Kasumi-1 (cell line): Measurements from ENCODE around the gene FGFR3.
"Not testable (repeated sequence)": the region's sequence is repeated elsewhere in the genome, so short reads cannot be mapped to it uniquely, and the experiment has no call there.

Source experiments
- DNase-seq, 2 experiments: peaks; one replicate each; lab custom pipeline; 2025; lab: John Stamatoyannopoulos, UW

FGFR3 gene

DNA sequence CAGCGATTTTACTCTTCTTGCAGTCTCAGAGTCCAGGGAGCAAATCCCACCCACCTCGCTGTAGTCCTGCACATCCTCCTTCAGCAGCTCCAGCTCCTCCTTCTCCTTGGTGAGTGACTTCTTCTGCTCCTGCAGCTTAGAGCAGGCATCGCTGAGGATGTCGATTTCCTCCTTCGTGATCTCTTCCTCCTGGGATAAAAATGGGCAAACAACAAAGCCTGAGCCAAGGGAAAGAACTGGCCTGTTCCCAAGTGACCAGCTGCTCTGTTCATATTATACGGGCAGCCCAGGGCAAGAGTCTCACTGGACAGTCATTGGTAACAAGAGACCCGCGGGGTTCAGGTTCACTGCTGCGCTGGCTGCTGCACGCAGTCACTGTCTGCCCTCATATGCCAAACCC is 26.2 kb downstream of the FGFR3 start:
- no peak for DNase-seq

DNA sequence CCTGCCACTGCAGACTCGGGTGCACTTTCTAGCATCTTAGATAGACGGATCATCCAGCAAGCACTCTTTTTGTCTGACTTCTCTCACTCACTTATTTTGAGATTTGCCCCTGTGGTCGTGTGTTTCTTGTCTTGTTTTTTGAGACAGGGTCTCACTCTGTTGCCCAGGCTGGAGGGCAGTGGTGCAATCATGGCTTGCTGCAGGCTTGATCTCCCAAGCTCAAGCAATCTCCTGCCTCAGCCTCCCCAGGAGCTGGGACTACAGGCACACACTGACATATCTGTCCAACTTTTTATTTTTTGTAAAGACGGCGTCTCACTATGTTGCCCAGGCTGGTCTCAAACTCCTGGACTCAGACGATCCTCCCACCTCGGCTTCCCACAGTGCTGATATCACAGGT is 26.7 kb downstream of the FGFR3 start:
- DNase-seq, result no peak

DNA sequence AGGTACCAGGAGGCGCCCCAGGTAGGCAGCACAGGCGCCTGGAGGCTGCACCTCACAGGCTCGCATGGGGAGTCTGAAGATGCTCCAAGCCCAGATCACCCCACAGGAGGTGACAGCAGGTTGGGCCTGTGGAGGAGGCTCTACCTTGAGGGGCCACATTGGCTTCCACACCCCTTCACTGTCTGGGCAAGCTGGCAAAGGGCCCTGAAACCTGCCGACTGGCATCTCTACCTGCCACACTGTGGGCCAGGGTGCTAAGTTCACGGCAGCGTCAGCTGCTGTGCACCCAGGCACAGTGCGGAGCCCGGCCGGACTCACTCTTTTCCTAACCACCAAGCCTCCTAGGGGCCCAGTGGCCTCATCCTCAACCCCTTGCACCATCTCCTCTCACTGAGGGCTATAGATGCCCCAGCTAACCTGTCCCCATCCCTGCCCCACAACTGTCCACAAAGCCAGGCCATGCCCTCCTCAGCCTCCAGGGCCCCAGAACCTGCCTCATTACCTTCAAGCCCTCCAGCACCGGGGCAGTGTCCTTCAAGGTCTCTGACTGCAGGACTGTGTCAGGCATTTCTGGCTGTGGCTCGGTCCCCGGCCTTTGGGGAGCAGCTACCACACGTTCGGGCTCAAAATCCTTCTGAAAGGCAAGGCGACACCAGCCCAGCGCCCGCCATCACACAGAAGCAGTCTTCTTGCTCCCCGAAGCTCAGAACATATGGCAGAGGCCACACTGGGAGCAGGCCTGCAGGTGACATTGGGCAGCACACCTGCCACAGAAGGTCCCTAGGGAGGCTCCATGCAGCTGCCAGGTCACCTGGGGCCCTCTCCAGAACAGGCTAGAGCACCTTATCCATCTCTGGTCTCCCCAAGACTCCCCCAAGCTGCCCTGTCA is 28.8 kb downstream of the FGFR3 start:
- DNase-seq, result no peak

DNA sequence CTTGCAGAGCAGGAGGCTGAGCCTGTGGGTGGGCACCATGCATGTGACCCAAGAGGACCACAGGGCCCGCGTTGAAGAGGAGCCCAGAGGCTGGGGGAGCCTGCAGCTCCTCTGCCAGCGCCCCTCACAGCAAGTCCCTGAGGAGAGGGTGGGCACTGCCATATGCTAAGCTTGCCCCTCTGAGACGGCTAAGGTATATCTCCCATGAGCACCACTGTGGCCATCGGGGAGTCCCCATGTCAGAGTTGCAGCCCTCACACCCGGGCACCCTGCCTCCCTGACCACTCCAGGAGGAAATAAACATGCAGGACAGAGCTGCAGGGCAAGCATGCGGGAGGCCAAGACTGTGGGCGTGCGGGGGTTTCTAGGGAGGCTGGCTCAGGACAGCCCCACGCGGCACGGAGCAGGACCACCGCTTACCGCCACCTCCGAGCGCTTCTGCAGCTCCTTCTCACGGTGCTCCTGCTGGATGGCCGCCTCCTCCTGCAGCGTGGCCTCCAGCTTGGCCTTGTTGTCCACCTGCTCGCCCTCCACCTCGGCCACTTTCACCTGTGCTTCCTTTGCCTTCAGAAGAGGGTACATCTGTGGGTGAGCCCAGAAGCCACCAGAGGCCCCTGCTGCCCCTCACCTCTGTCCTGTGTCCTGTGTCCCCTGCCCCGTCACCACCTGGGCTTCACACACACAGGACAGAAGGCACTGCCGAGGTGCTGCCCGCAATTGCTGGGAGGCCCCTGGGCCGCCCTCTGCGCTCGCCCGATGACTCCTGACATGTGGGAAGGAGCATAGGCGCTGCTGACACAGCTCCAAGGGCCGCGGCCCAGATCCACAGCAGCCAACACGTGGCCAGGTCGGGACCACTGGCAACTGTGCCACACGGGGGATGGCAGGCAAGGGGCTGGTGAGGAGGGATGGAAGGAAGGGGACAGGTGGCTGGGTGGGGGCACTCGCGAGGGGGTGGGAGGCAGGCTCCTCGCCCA is 29.8 kb downstream of the FGFR3 start:
- DNase-seq, result no peak

DNA sequence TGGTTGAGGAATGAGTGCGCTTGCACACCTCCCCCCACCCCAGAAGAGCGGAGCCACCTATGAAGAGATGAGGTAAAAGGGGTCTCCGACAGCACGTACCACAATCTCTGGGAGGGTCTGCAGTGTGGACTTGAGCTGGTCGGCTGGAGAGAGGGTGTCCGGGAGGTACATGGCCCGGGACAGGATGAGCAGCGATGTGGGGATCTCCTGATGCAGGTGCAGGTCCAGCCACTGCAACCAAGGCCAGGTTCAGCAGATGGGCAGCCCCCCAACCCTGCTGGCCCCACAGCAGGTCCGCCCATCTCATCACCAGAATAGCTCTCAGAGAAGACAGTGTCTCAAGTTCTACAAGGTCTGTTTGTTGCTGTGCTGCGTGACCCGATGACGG is 30.4 kb downstream of the FGFR3 start:
- DNase-seq, result no peak

DNA sequence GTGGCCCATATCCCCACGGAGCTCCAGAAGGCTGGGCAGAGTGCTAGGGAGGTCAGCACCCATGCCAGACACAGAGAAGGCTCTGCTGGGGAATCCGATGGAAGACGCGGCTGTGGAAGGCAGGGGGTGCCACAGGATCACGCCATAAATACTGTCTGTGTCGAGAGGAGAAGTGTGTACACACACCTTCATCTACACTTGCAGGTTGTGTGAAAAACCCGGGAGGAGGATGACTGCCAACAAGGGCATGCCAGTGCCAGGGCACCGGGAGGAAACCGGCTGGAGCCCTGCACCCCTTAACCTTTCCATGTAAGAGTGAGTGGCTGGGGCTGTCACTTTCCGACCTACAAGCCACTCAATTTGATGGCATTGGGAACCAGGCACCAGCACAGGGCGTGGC is 31.7 kb downstream of the FGFR3 start:
- no peak for DNase-seq

DNA sequence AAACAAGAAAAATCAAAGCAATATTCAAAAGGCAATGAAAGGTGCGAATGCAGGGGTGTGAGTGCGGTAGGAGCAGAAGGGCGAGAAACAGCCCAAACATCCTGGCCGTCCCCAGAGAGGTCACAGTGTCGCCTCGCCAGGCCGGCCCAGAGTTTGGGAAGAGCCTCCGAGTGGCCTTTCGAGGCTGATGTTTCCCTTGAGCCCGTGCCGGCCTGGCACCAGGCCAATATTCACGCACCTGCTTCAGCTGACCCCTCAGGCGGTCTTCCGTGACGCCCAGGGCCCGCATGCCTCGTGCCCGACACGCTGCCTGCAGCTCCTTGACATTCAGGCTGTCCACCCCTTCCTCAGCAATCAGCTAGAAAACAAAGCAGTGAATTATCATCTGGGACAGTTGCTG is 32.2 kb downstream of the FGFR3 start:
- no peak for DNase-seq

DNA sequence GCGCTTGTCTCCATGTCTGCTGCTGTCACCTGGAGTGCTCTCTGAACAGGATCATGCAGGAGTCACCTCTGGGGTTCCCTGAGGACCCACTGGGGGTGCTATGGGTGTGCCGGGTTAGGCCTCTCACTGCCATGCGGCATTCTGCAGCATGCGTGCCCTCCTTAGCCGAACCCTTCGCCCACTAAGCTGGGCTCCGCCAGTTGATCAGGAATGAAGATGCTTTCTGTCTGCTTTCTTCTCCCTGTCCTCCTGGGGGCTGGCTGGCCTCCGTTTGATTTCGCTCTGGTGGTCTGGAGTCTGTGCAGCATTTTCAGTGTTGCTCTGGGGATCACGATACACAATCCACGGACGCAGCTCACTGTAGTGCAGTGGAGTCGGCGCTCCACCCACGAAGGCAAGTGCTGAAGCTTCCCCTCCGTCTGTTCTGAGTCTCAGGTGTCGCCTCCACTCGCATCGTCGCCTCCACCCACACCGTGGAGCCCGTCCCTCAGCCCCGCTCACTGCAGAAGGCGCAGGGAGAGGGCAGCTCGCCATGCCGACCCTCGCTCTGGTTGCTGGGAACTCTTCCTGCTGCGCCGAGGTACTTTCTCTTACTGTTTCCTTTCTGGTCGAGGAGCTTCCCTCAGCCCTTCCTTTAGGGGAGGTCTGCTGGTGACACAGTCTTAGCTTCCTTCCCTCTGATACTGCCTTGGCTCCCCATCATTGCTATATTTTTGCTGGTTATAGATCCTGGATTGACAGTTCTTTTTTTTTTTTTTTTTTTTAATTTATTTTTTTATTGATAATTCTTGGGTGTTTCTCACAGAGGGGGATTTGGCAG is 33.6 kb downstream of the FGFR3 start:
- DNase-seq, result no peak

DNA sequence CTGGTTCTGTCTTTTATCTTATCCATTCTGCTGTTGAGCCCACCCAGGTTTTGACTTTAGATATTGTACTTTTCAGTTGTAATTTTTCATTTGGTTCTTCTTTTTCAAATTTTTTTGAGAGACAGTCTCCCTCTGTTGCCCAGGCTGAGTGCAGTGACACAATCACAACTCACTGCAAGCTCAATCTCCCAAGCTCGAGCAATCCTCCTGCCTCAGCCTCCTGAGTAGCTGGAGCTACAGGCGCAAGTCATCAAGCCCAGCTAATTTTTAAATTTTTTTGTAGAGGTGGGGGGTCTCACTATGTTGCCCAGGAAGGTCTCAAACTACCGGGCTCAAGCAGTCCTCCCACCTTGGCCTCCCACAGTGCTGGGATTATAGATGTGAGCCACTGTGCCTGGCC is 37.1 kb downstream of the FGFR3 start:
- no peak for DNase-seq

DNA sequence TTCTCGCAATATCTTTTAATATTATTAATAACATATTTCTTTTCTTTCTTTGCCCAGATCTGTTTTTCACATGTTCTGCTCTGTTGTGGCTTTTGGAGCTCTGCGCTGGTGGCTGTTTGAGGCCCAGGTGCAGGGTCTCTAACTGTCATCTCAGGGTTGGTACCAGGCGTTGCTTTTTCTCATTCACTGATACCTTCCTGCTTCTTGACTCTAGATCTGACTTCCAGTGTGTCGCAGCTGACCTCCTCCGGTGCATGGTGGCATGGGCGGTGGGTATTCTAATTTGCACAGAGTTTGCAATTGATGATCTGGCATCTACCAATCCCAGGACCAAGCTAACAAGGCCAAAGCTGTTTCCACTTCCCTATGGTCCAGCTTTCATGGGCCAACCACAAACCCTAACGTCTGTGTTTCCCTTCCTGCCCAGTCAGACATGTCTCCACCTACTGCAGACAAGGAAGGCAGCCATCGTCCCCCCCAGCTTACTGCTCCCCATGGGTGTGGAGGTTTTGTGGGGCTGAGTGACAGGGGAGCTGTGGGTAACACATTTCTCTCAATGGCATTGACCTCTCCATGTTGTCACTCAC is 37.6 kb downstream of the FGFR3 start:
- peak; percentile 14 to 28 for DNase-seq

DNA sequence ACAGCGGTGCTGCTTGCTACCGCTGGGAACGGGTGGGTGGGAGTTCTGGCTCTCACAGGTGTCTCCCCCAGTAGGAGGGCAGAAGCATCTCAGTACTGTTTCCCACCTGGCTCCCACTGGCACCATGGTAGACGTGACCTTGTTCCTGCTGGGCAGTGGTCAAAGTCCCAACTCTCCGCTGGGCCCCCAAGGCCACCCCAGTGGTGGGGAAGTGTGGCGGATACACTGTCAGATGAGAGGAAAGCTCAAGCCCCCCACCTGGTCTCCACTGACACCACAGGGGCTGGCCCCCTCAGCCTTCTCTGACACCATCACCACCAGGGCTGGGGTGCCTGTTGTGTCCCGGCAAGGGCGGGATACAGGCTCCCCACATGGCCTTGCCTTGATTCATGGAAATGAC is 38.2 kb downstream of the FGFR3 start:
- no peak for DNase-seq

DNA sequence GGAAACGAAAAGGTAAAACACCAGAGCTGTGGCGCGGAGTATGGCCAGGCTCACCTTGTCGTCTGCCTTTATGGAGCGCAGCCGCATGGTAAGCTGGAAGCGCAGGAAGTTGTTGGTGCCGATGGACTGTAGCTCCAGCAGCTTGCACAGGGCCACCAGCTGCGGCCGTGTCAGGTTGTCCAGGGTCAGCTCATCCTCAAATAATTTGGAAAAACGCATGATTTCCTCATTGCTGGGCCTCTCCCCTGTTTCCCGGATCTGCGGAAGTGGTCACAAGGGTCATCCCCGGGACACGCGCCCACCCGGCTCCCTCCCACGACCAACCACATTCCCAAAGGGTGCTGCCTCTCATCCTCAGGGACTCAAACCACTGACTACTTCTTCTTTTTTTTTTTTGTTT is 39.6 kb downstream of the FGFR3 start:
- DNase-seq, result no peak

DNA sequence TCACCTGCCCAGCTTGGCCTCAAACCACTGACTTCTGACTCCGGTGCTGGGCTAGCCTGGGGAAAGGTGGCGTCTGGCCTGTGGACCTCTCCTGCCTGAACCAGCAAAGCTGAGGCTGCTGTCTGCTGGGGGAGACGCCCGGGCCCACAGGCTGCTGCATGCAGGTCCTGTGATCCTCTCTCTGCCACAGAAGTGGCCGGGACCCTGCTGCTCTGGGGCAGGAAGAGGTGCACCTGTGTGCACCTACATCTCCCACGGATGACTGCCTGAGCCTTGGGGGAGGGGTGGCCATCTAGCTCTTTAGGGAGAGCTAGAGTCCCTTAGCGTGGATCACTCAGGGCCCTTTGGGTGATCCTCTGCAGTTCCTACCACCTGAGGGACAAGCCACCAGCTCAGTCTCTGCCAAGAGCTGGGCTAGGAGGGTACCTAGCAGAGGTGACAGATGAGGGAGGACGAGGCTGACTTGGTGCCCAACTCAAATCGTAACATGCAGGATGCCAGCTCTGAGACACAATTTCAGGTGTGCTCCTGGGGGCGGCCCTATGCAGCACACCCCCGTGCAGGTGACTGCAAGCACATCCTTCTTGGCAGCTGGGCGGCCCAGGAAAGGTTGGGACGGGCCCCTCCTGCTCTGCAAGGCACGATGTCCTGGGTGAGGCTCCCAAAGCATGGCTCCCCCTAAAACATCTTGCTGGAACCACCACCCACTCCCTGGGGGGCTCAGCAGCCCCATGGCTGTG is 40.4 kb downstream of the FGFR3 start:
- no peak for DNase-seq

DNA sequence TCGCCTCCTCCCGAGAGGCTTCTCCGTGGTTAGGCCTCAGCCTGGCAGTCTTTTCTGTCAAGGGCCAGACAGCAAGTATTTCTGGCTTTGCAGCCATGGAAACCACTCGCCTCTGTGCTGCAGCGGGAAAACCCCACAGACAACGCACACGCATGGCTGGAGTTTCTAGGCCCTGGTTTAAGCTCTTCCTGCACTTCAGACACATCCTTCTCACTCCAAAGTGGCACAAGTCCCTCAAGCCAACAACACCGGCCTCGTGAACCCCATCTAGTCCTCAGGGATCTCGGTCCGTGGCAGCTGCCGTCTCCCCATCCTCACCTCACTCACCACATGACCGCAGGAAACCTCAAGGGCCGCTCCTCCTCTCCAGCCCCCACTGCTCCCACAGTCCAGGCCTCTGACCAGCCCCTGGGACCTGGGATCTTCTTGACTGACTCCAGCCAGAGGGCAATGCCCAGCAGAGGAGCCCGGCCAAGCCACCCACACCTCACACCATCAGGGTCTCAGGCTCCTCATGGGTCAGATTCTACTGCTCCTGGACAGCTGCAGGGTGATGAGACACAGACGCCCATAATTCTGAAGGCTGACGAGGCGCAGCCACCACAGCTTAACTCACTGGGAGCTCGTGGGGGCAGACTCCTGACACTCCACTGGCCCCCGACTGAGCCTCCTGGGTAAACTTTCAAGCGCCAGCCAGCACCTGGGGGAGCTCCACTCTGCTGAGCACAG is 41.1 kb downstream of the FGFR3 start:
- no peak for DNase-seq

DNA sequence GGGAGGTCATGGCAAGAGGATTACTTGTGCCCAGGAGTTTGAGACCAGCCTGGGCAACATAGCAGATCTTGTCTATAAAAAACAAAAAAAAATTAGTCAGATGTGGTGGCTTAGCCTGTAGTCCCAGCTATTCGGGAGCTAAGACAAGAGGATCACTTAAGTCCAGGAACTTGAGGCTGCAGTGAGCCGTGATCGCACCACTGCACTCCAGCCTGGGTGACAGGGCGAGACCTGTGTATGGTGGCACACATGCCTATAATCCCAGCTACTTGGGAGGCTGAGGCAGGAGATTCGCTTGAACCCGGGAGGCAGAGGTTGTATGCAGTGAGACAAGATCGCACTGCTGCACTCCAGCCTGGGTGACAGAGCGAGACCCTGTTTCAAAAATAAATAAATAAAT is 42.7 kb downstream of the FGFR3 start:
- not testable (repeated sequence) for DNase-seq

DNA sequence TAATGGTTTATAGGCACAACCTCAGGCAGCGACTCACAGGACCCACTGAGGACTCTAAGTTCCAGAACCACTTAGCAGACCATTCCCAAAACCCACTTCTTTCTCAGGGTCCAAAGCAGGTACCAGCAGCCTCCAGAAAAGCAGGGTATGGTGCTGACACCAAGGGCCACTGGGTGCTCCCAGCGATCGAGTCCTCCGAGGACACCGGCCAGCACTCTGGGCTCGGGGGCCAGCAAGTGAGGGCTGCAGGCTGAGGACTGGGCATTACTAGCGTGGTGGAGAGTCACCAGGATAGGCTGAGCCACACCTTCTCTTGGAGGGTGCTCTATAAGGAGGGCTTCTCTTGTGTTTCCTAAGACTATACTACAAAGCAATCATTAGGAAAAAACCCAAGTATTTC is 43.6 kb downstream of the FGFR3 start:
- DNase-seq, result no peak

DNA sequence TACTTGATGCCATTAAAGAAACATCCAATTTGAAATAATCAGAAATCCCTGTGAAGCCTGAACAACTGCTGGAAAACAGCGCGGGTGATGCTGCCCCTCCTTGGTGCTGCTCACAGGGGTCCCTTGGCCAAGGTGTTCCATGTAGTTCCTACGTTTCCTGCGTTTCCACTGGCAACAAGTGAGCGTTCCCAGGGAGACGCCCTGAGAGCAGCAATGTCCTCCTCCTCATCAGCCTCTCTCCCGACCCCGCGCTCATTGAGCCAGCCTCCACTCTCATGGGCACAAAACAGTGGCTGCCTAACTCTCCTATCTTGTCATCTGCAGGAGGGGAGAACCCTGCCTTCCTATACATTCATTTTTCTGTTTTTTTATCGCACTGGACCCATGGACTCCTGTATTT is 44.0 kb downstream of the FGFR3 start:
- DNase-seq, result no peak

DNA sequence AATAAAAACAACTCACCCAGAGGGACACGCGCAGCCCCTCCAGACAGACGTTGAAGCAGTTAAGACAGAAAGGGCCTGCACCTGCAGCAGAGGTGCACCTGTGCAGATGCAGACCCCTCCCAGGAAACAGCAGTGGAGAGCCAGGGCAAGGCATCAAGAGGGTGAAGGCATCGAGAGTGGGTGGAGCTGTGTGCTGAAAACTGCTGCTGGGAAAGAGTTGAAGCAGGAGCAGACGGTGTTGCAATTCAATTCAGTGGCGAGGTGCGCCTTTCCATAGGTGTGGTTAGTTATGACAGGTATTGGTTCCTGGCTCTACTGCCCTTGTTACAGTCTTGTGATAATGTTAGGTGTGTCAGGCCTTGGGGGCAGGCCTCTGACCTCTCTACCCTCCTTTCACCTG is 46.2 kb downstream of the FGFR3 start:
- DNase-seq, result no peak

DNA sequence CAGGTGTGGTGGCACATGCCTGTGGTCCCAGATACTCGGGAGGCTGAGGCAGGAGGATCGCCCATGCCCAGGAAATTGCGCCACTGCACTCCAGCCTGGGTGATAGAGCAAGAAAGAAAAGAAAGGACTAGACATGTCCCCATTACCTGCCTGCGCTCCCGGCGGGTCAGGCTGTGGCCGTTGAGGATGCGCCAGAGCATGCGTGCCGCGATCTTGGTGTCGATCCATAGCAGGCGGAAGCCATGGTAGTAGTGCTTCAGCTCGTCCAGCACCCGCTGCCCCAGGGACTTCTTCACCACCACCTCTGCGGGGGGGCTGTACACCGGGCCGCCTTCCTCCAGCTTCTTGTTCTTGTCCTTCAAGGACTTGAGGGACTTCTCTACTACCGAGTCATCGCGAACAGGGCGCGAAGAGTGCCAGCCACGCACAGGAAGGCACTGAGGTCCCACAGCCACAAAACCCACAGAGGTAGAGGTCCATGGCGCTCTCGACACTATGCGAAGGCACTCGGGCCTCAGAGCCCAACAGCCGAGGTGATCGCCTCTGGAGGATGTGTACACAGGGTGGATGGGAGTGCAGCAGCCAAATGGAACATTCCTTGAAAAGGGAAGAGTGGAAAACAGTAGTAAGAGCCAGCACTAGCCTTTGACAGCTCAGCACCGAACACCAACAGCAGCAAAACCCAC is 48.3 kb downstream of the FGFR3 start:
- DNase-seq, result no peak

DNA sequence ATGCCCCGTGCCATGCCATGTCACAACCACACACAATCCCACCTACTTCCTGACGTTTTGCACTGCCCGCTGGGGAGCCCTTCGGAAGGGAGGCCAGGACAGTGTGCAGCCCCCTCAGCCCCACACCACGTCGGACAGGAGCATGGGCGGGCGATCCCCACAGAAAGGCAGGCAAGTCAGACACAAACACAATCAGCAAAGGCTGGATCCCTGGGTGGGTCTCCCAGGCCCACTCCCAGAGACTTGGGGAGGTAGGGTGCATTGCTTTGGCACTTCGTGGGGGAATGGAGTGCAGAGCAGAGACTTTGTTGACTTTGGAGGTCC is 48.8 kb downstream of the FGFR3 start:
- no peak for DNase-seq
